GM10266 (cell line): ENCODE results near the gene DSCAML1.

Experiments
- DNase-seq: peaks from one replicate; pipeline ENCODE4 v3.0.0; 2012; ENCODE audit errors: extremely low spot score
- CTCF ChIP-seq: IDR thresholded peaks from 2 replicates; pipeline ENCODE4 v1.5.1; 2012; ENCODE audit warnings: mild to moderate bottlenecking, low read depth; ENCODE audit not compliant: control insufficient read depth, insufficient read depth; ENCODE audit errors: missing control alignments

Gene DSCAML1

GRCh38 chr11:117600234-117600783 lies 196.7 kb downstream of the DSCAML1 start:
- no peak for TF ChIP-seq CTCF
- DNase-seq, result no peak

- peak; percentile 37 for DNase-seq
Measured at GRCh38 chr11:117597071-117597470, 199.9 kb downstream of the DSCAML1 start.

GRCh38 chr11:117595440-117595839 lies 201.6 kb downstream of the DSCAML1 start:
- TF ChIP-seq CTCF, result no peak
- no peak for DNase-seq

More at GRCh38 chr11:117597071-117597470, 199.9 kb downstream of the DSCAML1 start:
- TF ChIP-seq CTCF, result no peak

- no peak for DNase-seq
- no peak for TF ChIP-seq CTCF
Measured at GRCh38 chr11:117594721-117595120, 202.3 kb downstream of the DSCAML1 start.

GRCh38 chr11:117593065-117593464 lies 204.0 kb downstream of the DSCAML1 start:
- DNase-seq, result no peak
- TF ChIP-seq CTCF, result no peak

- DNase-seq, result no peak
- no peak for TF ChIP-seq CTCF
Measured at GRCh38 chr11:117591316-117592039, 205.5 kb downstream of the DSCAML1 start.

- no peak for DNase-seq
- TF ChIP-seq CTCF, result no peak
Measured at GRCh38 chr11:117589063-117589462, 208.0 kb downstream of the DSCAML1 start.
